ENCODE data around the gene EMC6. TPM values are rescaled to one million over a fixed set of nuclear protein-coding genes. Genes with fewer than 3 reads are reported as not detected.

Gene EMC6
- total and polyA plus RNA-seq, 2 of the 4 experiments (the other 2 are of a cell fraction), result 10.9 to 80.5 TPM

DNA sequence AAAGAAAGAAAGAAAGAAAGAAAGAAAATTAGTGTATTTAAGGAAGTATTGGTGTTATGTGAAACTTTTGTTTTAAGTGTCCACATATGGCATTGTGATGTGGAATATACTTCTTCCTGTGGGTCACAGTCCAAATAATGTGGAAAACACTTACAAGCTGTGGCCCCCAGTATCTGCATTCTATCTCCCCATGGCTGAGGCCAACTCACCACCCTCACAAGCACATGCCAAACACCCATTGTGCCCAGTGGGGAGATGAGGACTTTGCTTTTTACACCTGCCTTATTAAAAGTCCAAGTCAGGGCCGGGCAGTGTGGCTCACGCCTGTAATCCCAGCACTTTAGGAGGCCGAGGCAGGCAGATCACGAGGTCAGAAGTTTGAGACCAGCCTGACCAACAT lies 31.3 kb downstream of the EMC6 start:
- ChIA-PET CTCF (no interaction called here), POLR2A (ENCODE audit: unreplicated experiment) (no interaction called here)
- Histone ChIP-seq H3K27me3 (ENCODE audit: control insufficient read depth, insufficient read depth, low read length) (peaks cover 9% of the 10 kb centered on the region), H2AK9ac (replicated peaks; ENCODE audit: low read depth, low read length, poor library complexity) (no peak overlapping the region), H3K9ac (ENCODE audit: low read depth, low read length) (no peak overlapping the region), H3K14ac (replicated peaks; ENCODE audit: low read depth, low read length) (no peak overlapping the region), H3K4me3 (ENCODE audit: insufficient read depth, low read depth, low read length) (no peak overlapping the region), H2BK120ac (ENCODE audit: low read depth, low read length) (no peak overlapping the region), H3K18ac (ENCODE audit: low read depth, low read length) (no peak overlapping the region), H3K4ac (ENCODE audit: low read depth, low read length) (no peak overlapping the region), H3K4me2 (ENCODE audit: low read depth, low read length) (no peak overlapping the region), H2BK5ac (ENCODE audit: low read depth, low read length, poor library complexity, severe bottlenecking) (no peak overlapping the region), H3K27ac (ENCODE audit: insufficient read depth, low read length) (no peak overlapping the region), H3K36me3 (ENCODE audit: control insufficient read depth, insufficient read depth, low read length) (no peaks in the 10 kb centered on the region), H4K20me1 (ENCODE audit: insufficient read depth, low read length) (no peaks in the 10 kb centered on the region), H2BK15ac (ENCODE audit: low read depth, low read length) (no peak overlapping the region), H2AK5ac (ENCODE audit: low read depth, low read length) (no peak overlapping the region), H3K56ac (ENCODE audit: extremely low read depth, insufficient read depth, low read length) (no peak overlapping the region), H3K9me1 (ENCODE audit: insufficient read depth, low read length) (no peaks in the 10 kb centered on the region), H3K23ac (ENCODE audit: low read depth, low read length) (no peak overlapping the region), H2BK20ac (ENCODE audit: low read depth, low read length) (no peak overlapping the region), H4K8ac (ENCODE audit: low read depth in 2 of 2, low read length in 2 of 2) (no peak overlapping the region), H4K5ac (ENCODE audit: low read depth, low read length) (no peak overlapping the region), H2AFZ (replicated peaks; ENCODE audit: low read length, poor library complexity) (no peak overlapping the region), H3K79me1 (ENCODE audit: low read depth in 1 of 2, low read length in 2 of 2) (no peaks in the 10 kb centered on the region), H3K9me3 (ENCODE audit: control insufficient read depth, insufficient read depth, low read length) (peaks cover 16% of the 10 kb centered on the region), H4K91ac (ENCODE audit: insufficient read depth, low read depth, low read length) (no peak overlapping the region), H3K4me1 (ENCODE audit: control insufficient read depth, insufficient read depth, low read length) (0 out of 2 replicates have a peak, but pooled peaks cover 2% of the 10 kb centered on the region)
- ATAC-seq (ENCODE audit: low read depth) (no peak), DNase-seq (no peak)
- no TSS peak for BruUV-seq (replicated peaks)
- no CpG with 5 or more reads among the region's 4 CpGs for WGBS, 2 experiments (ENCODE audit: extremely low coverage in 2 of 2, insufficient read length in 1 of 2)
- in situ Hi-C loops (cut with MboI; ENCODE audit: low sequenced_read_pairs) (no loop called here), dilution Hi-C loops (cut with HindIII; ENCODE audit: low sequenced_read_pairs, unreplicated experiment) (no loop called here), intact Hi-C loops (cut with micrococcal nuclease) (no loop called here)
- no peak for TF ChIP-seq CEBPB (IDR thresholded peaks at IDR 0.05; ENCODE audit: low read depth, low read length)
- TF ChIP-seq, protein P1, sequence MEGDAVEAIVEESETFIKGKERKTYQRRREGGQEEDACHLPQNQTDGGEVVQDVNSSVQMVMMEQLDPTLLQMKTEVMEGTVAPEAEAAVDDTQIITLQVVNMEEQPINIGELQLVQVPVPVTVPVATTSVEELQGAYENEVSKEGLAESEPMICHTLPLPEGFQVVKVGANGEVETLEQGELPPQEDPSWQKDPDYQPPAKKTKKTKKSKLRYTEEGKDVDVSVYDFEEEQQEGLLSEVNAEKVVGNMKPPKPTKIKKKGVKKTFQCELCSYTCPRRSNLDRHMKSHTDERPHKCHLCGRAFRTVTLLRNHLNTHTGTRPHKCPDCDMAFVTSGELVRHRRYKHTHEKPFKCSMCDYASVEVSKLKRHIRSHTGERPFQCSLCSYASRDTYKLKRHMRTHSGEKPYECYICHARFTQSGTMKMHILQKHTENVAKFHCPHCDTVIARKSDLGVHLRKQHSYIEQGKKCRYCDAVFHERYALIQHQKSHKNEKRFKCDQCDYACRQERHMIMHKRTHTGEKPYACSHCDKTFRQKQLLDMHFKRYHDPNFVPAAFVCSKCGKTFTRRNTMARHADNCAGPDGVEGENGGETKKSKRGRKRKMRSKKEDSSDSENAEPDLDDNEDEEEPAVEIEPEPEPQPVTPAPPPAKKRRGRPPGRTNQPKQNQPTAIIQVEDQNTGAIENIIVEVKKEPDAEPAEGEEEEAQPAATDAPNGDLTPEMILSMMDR (conservative IDR thresholded peaks at IDR 0.05; ENCODE audit: low read depth, low read length), result no peak
- no peak for TF ChIP-seq MAFK (IDR thresholded peaks at IDR 0.05; ENCODE audit: low read depth, low read length)
- TF ChIP-seq RAD21 (IDR thresholded peaks at IDR 0.05; ENCODE audit: low read length), result no peak
- TF ChIP-seq CHD1 (IDR thresholded peaks at IDR 0.05; ENCODE audit: low read depth, low read length), result no peak
- no peak for TF ChIP-seq RFX5 (IDR thresholded peaks at IDR 0.05; ENCODE audit: low read depth, low read length)
- no peak for TF ChIP-seq BHLHE40 (IDR thresholded peaks at IDR 0.05; ENCODE audit: low read depth, low read length)
